NCI-H345 (cell line): ENCODE data around the gene TNS3.

ENCODE experiments used
- DNase-seq: peaks from one replicate; lab custom pipeline; 2025; lab: John Stamatoyannopoulos, UW

Gene TNS3

GRCh38 chr7:47367369-47367768 is 214.5 kb downstream of the TNS3 start:
- no peak for DNase-seq

- DNase-seq = no peak
These were observed 215.0 kb downstream of the TNS3 start for GRCh38 chr7:47366960-47367359.

DNA sequence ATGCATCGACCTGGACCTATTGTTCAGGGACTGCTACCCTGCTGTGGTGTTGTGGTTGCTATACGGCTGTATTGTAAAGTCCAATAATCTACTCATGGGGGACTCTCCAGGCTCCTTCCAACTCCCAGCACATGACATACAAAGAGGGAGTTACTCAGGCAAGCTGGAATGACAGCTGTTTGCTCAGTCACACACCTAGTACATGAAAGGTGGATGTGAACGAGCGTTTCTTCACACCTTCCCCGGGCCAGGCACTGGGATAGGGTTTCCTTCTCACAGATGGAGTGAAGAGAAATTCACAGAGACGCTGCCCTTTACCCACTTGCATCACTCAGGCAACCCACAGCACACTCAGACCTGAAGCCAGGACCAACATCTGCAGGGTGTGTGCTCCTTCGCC is 215.7 kb downstream of the TNS3 start:
- peak; percentile 28 for DNase-seq

DNA sequence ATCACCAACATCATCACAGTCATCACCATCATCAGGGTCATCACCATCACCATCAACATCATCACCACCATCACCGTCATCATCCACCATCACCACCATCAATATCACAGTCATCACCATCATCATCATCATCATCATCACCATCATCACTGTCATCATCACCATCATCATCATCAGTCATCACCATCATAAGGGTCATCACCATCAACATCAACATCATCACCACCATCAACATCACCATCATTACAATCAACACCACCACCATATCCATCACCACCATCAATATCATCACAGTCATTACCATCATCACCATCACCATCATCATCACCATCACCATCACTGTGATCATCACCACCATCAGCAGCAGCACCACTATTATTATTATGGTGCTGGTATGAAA is 218.9 kb downstream of the TNS3 start:
- DNase-seq = no peak

GRCh38 chr7:47361746-47362215 is 220.1 kb downstream of the TNS3 start:
- DNase-seq = peak; percentile 8

- no peak for DNase-seq
These were observed 220.7 kb downstream of the TNS3 start for GRCh38 chr7:47361236-47361635.

- no peak for DNase-seq
These were observed 221.5 kb downstream of the TNS3 start for GRCh38 chr7:47360301-47360900.

DNA sequence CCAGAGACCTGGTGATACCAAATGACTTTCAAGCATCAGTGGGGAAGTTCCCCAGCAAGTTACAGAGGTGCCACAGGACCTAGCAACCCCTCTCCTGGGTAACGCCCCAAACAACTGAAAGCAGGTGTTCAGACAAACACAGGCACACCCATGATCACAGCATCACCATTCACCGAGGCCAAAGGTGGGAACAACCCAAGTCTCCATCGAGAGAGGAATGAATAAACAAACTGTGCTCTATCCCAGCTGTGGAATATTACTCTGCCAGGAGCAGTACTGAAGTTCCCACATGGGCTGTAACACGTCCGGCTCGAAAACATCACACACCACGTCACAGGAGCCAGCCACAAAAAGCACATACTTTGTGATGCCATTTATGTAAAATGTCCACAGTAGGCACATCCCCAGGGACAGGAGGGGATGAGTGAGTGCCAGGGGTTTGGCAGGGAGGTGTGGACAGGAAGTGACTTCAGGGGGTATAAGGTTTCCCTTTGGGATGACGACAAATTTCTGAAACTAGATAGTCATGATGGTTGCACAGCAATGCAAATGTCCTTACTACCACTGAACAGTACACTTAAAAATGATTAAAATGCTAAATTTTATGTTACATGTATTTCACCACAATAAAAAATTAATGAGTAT is 222.8 kb downstream of the TNS3 start:
- DNase-seq = no peak

DNA sequence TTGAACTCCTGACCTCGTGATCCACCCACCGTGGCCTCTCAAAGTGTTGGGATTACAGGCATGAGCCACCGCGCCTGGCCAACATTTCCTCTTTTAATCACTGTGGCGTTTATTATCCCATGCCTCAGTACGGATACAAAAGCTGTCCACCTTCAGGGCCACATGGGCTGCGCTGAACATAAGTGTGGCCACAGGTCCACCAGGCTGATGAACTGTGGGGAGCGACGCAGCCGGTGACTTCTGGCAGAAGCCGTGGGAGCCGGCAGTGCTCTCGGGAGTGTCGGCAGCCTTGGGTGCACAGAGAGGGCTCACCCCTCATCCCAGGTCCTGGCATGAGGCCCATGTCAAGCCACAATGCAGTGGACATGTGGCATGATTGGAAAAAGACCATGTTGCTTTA is 223.6 kb downstream of the TNS3 start:
- no peak for DNase-seq

- no peak for DNase-seq
These were observed 224.0 kb downstream of the TNS3 start for GRCh38 chr7:47357863-47358262.

- no peak for DNase-seq
These were observed 224.6 kb downstream of the TNS3 start for GRCh38 chr7:47357361-47357760.

DNA sequence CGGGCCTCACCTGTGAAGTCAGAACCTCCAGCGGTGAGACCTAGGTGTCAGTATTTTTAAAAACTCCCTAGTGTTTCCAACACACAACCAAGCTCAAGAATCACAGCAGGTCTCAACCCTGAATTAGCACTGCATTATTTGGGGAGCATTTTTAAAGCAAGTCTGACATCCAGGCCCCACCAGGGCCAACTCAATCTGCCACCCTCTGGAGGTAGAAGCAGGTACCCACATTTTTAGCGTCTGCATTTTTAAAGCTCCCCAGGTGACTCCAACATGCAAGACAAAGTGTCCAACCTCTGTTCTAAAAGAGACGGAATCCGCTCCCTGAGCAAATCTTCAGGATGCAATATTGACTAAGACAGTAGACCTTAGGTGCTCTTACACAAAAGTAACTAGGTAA is 225.7 kb downstream of the TNS3 start:
- no peak for DNase-seq

DNA sequence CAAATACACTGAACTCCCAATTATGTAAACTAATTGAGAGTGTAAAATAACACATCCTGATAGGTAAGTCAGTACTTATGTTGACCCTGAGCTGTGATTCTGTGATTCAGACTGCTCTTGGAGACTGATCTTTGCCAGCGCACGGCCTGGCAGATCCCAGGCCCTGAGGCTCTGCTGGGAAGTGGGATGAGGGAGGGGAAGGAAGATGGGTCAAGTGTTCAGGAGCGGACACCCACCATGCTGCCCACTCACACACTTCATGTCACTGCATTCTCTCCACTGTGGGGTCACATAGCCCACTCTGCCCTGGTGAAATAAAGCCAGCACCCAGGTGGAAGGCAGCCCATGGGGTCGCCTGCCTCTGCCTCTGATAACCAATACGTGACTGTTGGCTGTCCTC is 226.2 kb downstream of the TNS3 start:
- DNase-seq = no peak

- DNase-seq = no peak
These were observed 226.9 kb downstream of the TNS3 start for GRCh38 chr7:47354831-47355541.

DNA sequence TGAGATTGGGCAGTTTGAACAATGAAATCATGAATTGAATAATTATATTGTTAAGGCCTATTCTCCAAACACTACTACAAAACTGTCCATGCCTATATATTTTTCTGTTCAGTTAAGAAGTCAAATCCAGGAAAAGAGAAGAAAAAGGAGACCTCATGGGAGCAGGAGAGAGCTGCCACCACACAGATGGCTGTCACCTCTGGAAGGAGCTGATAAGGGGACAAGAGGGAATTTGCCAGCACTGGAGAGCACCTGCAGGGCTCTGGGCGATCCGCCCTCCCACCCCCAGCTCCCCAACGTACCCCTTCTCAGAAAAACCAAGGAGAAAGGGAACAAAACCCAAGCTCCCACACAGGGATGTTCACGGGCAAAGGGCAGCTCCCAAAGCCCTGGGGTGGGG is 227.8 kb downstream of the TNS3 start:
- DNase-seq = no peak

GRCh38 chr7:47352394-47352968 is 229.4 kb downstream of the TNS3 start:
- no peak for DNase-seq

GRCh38 chr7:47351233-47352154 is 230.4 kb downstream of the TNS3 start:
- DNase-seq = no peak

DNA sequence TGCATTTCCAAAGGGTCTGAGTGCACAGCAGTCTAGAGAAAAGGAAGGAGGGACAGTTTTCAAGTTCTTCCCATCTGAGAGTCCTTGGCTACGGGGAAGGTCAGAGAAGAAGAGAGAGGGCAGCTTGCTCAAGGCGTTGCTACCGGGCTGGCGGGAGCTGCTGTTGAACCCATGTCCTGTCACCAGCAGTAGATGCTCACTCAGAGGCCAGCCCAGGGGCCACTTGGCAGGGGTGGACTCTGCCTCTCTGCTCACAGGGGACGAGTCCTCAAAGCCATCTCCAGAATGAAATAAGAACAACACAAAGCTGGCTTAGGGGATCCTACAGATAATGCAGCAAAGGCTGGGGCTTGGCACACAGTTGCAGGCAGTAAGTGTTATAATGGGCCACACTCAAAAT is 231.5 kb downstream of the TNS3 start:
- no peak for DNase-seq

- DNase-seq = no peak
These were observed 232.5 kb downstream of the TNS3 start for GRCh38 chr7:47349401-47349800.

GRCh38 chr7:47347816-47348385 is 234.0 kb downstream of the TNS3 start:
- no peak for DNase-seq

GRCh38 chr7:47347346-47347745 is 234.6 kb downstream of the TNS3 start:
- no peak for DNase-seq
